ENCODE data around the gene MYPOP. TPM values are rescaled to one million over a fixed set of nuclear protein-coding genes. Genes with fewer than 3 reads are reported as not detected.

MYPOP gene
- total and polyA plus RNA-seq, 2 donors (not counting 3 experiments of a cell fraction or from before 2014, with no cell fraction given), result 3.9 to 9.0 TPM

DNA sequence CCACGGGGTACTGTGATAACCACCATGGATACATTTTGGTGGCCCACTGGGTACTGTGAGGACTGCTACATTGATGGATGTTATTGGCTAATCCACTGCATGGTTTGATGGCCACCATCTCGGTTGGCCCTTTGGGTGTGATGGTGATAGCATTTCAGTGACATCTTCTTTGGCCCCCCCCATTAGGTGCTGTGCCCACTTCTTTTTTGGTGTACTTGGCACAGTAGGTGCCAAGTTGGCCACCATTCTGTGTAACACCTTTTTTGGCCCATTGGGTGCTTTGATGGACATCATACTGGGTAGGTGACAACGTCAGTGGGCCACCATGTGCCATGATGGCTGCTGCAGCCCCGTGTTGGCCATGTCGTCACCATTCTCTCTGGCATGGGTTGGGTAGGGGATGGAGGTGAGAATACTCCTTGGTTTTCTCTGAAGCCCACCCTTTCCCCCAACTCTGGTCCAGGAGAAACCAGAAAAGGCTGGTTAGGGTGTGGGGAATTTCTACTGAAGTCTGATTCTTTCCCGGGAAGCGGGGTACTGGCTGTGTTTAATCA lies 29.1 kb downstream of the MYPOP start:
- H3K79me2 ChIP-seq (ENCODE audit: control insufficient read depth, insufficient read depth, low read length), result no peaks in the 10 kb centered on the region
- dilution Hi-C loops (cut with MboI; ENCODE audit: extremely low pct_ligation_motif_present, low sequenced_read_pairs) (no loop called here), intact Hi-C loops (cut with micrococcal nuclease) (no loop called here)
- TF ChIP-seq POLR2A (IDR thresholded peaks at IDR 0.05; ENCODE audit: low read depth, low read length) (no peak), JUN (IDR thresholded peaks at IDR 0.05; ENCODE audit: borderline replicate concordance, insufficient read depth, insufficient read length, low read depth) (no peak), CTCF (IDR thresholded peaks at IDR 0.05; ENCODE audit: extremely low read depth in 1 of 2, insufficient read depth in 1 of 2, low read depth in 1 of 2, low read length in 2 of 2) (no peak), MYC (IDR thresholded peaks at IDR 0.05; ENCODE audit: low read depth, low read length) (no peak)
- H3K27me3 ChIP-seq (ENCODE audit: control insufficient read depth in 2 of 2, insufficient read depth in 2 of 2, low read length in 2 of 2), result peaks cover 2 to 6% of the 10 kb centered on the region in 2 experiments
- no peaks in the 10 kb centered on the region for H3K9me1 ChIP-seq (replicated peaks; ENCODE audit: control insufficient read depth, extremely low read depth, insufficient read depth, low read length)
- no peak for DNase-seq (ENCODE audit: low read depth, low spot score)
- H3K27ac ChIP-seq (ENCODE audit: insufficient read depth, low read depth, low read length), result no peak overlapping the region
- no peaks in the 10 kb centered on the region for H3K4me1 ChIP-seq (ENCODE audit: control insufficient read depth, extremely low read depth, insufficient read depth, low read length)
- ChIA-PET POLR2A (no interaction called here), CTCF (no interaction called here)
- no peaks in the 10 kb centered on the region for H3K36me3 ChIP-seq (ENCODE audit: control insufficient read depth in 2 of 2, extremely low read depth in 1 of 2, insufficient read depth in 2 of 2, low read length in 2 of 2)
- H2AFZ ChIP-seq (ENCODE audit: low read depth, low read length), result no peak overlapping the region
- H3K9ac ChIP-seq (replicated peaks; ENCODE audit: extremely low read depth, insufficient read depth, low read length), result no peak overlapping the region
- H4K20me1 ChIP-seq (replicated peaks; ENCODE audit: control insufficient read depth, extremely low read depth, insufficient read depth, low read length), result no peaks in the 10 kb centered on the region
- no peak overlapping the region for H3K4me3 ChIP-seq (replicated peaks in 1 of 3; ENCODE audit: insufficient read depth in 1 of 3, low read depth in 1 of 3, low read length in 3 of 3)
- no peak for FAIRE-seq
- no peaks in the 10 kb centered on the region for H3K9me3 ChIP-seq (replicated peaks; ENCODE audit: control insufficient read depth, insufficient read depth, low read length)
- no peak overlapping the region for H3K4me2 ChIP-seq (ENCODE audit: insufficient read depth, low read length)
- no TSS peak for BruUV-seq (replicated peaks)

DNA sequence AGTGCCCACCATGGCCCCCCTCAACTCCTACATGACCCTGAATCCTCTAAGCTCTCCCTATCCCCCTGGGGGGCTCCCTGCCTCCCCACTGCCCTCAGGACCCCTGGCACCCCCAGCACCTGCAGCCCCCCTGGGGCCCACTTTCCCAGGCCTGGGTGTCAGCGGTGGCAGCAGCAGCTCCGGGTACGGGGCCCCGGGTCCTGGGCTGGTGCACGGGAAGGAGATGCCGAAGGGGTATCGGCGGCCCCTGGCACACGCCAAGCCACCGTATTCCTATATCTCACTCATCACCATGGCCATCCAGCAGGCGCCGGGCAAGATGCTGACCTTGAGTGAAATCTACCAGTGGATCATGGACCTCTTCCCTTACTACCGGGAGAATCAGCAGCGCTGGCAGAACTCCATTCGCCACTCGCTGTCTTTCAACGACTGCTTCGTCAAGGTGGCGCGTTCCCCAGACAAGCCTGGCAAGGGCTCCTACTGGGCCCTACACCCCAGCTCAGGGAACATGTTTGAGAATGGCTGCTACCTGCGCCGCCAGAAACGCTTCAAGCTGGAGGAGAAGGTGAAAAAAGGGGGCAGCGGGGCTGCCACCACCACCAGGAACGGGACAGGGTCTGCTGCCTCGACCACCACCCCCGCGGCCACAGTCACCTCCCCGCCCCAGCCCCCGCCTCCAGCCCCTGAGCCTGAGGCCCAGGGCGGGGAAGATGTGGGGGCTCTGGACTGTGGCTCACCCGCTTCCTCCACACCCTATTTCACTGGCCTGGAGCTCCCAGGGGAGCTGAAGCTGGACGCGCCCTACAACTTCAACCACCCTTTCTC lies 30.1 kb downstream of the MYPOP start:
- FAIRE-seq (no peak), DNase-seq (ENCODE audit: low read depth, low spot score) (no peak)
- ChIA-PET CTCF (no interaction called here), POLR2A (no interaction called here)
- Histone ChIP-seq H3K36me3 (ENCODE audit: control insufficient read depth in 2 of 2, extremely low read depth in 1 of 2, insufficient read depth in 2 of 2, low read length in 2 of 2) (no peaks in the 10 kb centered on the region), H3K27me3 (ENCODE audit: control insufficient read depth in 2 of 2, insufficient read depth in 2 of 2, low read length in 2 of 2) (peaks cover 2 to 9% of the 10 kb centered on the region in 2 experiments), H3K9ac (replicated peaks; ENCODE audit: extremely low read depth, insufficient read depth, low read length) (no peak overlapping the region), H3K9me3 (replicated peaks; ENCODE audit: control insufficient read depth, insufficient read depth, low read length) (no peaks in the 10 kb centered on the region), H3K4me1 (ENCODE audit: control insufficient read depth, extremely low read depth, insufficient read depth, low read length) (no peaks in the 10 kb centered on the region), H3K4me3 (replicated peaks in 1 of 3; ENCODE audit: insufficient read depth in 1 of 3, low read depth in 1 of 3, low read length in 3 of 3) (no peak overlapping the region), H3K4me2 (ENCODE audit: insufficient read depth, low read length) (no peak overlapping the region), H3K9me1 (replicated peaks; ENCODE audit: control insufficient read depth, extremely low read depth, insufficient read depth, low read length) (no peaks in the 10 kb centered on the region), H2AFZ (ENCODE audit: low read depth, low read length) (no peak overlapping the region), H3K27ac (ENCODE audit: insufficient read depth, low read depth, low read length) (no peak overlapping the region), H4K20me1 (replicated peaks; ENCODE audit: control insufficient read depth, extremely low read depth, insufficient read depth, low read length) (no peaks in the 10 kb centered on the region), H3K79me2 (ENCODE audit: control insufficient read depth, insufficient read depth, low read length) (no peaks in the 10 kb centered on the region)
- BruUV-seq (replicated peaks), result no TSS peak
- no peak for TF ChIP-seq POLR2A (IDR thresholded peaks at IDR 0.05; ENCODE audit: low read depth, low read length)
- TF ChIP-seq MAX (IDR thresholded peaks at IDR 0.05; ENCODE audit: insufficient read depth, insufficient read length), result no peak
- no peak for TF ChIP-seq EZH2 (IDR thresholded peaks at IDR 0.05; ENCODE audit: borderline replicate concordance, low read depth, low read length, severe bottlenecking)
- no peak for TF ChIP-seq POLR2AphosphoS5 (IDR thresholded peaks at IDR 0.05; ENCODE audit: insufficient read depth, low read depth, low read length)
- no peak for TF ChIP-seq FOS (IDR thresholded peaks at IDR 0.05; ENCODE audit: borderline replicate concordance, insufficient read depth, low read length)
- no peak for TF ChIP-seq JUN (IDR thresholded peaks at IDR 0.05; ENCODE audit: borderline replicate concordance, insufficient read depth, insufficient read length, low read depth)
- TF ChIP-seq MYC (IDR thresholded peaks at IDR 0.05; ENCODE audit: low read depth, low read length), result no peak
- no peak for TF ChIP-seq CTCF (IDR thresholded peaks at IDR 0.05; ENCODE audit: extremely low read depth in 1 of 2, insufficient read depth in 1 of 2, low read depth in 1 of 2, low read length in 2 of 2)
- no peak for TF ChIP-seq GATA2 (IDR thresholded peaks at IDR 0.05; ENCODE audit: insufficient read depth, insufficient read length, low read depth, low read length)
- dilution Hi-C loops (cut with MboI; ENCODE audit: extremely low pct_ligation_motif_present, low sequenced_read_pairs) (no loop called here), intact Hi-C loops (cut with micrococcal nuclease) (no loop called here)

Measured in endothelial cell of umbilical vein (primary cell).